Activated CD4-positive, alpha-beta T cell treated with anti-CD3 and anti-CD28 coated beads for 1 hour (primary cell): ENCODE results near the gene CRADD.
"Not testable (repeated sequence)": the region's sequence is repeated elsewhere in the genome, so short reads cannot be mapped to it uniquely, and the experiment has no call there.

Source experiments
- DNase-seq: peaks from one replicate; pipeline ENCODE4 v3.0.0-alpha.2; 2020

Gene CRADD

DNA sequence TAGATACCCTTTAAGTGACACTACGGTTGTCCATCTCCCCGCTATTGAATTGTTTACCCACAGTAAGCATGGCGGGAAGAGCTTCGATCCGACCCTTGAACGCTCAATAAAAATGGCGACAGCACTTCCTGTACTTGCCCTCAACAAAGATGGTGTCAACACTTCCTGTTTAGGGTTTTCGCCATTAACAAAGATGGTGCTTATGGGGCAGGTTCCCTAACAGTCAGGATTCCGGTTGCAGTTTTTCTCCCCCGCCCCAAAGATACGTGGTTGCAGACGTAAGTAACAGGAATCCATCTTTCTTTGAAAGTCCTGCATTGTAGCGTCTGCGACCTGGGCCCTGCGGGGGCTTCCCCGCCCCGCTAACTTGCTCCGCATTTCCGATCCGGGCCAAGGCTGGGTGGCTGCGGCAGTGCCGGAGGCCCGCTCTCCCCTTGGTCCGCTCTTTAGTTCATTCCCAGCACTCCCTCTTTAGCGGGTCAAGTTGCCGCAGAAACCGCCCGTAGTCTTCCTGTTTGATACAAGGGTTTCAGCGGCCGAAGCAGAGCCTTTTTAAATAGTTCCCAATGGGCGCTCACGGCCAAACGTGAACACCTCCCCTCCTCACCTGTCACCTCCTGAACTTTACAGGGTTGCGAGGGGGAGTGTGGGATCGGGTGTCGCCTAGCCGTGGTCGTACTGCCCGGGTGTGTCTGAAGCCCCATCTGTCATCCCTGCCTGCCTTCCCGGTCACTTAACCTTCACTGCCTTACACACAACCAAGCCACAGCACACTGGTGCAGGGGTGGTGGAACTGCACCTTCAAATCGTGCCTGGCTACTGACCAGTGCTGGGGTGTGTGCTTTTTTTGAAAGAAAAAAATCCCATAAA is at the start of gene CRADD:
Gene CRADD (plus strand): TSS at position 181 of the 870 bp plus-strand sequence.
- peak; percentile 80 for DNase-seq

GRCh38 chr12:93632383-93632782 is 44.8 kb upstream of the CRADD start:
- no peak for DNase-seq

DNA sequence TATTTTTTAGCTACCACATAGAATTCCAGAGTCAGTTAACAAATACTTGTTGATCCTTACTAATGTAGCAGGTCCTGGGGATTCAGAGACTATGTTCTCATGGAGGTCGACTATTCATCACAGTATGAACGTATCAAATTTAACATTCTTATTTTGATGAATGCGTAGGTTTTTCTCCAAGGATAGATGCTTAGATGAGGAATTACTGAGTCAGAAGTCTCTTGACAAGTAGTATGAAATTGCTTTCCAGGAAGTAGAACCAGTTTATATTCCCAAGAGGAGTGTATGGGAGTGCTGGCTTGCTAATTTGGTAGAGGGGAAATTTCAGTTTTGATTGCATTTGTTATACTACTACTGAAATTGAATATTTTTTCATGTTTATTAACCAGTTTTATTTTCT is 42.8 kb upstream of the CRADD start:
- no peak for DNase-seq

GRCh38 chr12:93636708-93637107 is 40.5 kb upstream of the CRADD start:
- DNase-seq, result no peak

- DNase-seq, result no peak
Observed at GRCh38 chr12:93638095-93638494, 39.1 kb upstream of the CRADD start.

DNA sequence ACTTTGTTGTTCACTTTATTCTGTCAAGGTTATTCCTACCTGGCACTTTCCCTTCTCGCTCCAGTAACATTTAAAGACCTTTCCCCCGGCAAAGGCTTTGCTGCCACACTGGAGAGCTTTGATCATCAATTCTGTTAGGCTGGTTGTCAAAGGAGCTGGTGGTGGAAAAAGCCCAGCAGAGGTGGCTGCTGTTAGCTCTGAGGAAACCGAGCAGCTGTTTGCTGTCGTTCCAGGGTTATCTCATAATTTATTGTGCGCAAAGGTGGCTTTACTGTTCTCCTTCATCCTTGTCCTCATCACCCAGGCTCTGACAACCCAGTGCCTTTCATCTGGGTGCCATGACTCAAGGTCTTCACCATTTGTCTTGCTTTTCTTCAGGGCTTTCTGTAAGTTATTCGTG is 38.2 kb upstream of the CRADD start:
- DNase-seq, result no peak

DNA sequence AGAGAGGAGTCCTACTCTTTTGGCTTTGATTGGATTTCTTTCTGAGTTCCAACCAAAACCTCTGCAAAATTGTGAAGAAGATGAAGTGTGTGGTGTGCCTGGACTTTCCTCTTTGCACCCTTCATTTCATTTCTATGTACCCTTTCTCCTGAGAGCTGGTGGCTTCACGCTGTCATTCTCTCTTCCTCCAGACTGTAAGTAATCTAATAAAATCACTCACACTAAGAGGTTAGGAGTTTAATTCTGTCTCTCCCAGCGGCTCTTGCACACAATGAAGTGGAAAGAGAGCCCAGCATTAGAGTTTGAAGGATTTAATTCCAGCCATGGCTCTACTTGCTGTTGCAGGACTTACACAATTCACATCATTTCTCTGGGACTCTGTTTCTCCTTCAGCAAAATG is 37.8 kb upstream of the CRADD start:
- no peak for DNase-seq

DNA sequence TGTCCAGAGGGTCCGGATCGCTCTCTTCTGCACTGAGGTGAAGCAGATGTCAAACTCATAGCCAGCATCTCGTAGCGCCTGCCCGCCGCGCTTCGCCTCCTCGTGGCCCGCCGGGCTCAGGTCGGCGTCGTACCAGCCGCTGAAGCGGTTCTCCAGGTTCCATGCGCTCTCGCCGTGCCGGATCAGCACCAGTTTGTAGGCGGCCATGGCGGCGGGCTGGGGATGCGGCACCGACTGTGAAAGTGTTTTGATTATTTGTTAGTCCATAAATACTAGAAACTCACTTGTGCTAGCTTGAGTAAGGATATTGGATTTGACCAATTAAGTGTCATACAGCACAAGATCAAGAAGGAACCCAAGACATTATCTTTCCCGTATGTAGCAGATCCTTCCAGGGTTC is 35.8 kb upstream of the CRADD start:
- DNase-seq, result not testable (repeated sequence)

DNA sequence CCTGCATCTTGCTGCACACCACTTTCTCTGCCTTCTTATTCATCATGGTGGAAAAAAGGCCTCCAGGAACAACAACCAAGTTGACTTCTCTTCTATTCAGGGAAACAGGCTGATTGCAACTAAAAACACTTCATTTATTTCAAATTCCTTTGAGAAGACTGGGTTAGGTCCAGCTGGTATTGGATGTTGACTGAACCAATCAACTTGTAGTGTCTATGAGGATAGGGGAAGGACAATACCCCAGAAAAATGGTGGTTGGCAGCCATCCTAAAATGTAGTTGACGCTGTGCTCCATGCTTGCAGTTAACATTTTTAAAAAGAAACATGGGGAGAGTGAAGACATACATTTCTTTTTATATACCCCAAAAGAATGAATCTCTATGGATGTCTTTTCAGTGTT is 34.4 kb upstream of the CRADD start:
- DNase-seq, result no peak

DNA sequence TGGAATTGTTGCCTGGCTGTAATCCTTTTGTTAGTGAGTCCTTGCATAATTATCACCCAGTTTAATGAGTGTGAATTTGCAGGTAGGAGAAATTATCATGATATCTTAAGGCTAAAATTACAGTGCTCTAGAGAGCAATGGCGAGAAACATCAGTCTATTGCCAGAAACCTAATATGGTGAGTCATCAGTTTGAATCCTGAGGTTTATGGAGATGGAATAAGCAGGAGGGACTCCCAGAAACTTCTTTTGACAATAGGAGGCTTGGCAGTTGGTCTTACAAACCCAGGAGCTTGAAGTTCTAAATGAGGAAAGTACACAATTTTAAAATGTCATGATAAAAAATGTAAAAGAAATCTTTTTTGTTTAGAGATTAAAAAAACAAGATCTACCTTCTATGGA is 31.5 kb upstream of the CRADD start:
- no peak for DNase-seq

DNA sequence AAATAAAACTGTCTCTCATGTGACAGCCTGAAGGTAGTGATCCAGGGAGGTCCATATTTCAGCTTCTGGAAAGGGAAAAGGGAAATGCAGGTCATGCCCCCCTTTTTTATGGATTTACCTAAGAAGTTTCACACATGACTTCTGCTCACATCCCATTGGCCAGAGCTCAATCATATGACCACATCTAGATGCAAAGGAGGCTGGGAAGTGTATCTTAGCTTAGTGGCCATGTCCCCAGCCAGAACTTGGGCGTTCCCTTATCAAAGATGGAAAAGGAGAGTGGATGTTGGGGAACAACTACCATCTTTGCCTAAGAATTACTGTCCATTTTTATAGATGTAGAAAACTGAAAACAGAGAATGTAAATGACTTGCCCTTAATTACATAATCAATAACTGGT is 26.5 kb upstream of the CRADD start:
- DNase-seq, result no peak

DNA sequence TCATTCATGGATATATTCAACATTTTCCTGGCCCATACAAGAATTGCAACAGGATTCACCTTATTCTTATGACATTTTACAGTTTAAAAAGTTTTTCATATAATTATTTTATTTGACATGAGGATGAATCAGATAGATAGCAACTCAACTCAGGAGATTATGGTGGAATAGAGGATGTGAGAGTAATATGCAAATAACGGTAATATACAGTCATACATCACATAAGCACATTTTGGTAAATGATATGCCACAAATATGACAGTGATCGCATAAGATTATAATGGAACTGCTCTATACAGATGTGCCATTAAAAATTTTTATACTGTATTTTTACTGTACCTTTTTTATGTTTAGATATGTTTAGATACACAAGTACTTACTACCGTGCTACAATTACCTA is 24.1 kb upstream of the CRADD start:
- DNase-seq, result no peak

- DNase-seq, result no peak
Observed at GRCh38 chr12:93653712-93654111, 23.5 kb upstream of the CRADD start.

DNA sequence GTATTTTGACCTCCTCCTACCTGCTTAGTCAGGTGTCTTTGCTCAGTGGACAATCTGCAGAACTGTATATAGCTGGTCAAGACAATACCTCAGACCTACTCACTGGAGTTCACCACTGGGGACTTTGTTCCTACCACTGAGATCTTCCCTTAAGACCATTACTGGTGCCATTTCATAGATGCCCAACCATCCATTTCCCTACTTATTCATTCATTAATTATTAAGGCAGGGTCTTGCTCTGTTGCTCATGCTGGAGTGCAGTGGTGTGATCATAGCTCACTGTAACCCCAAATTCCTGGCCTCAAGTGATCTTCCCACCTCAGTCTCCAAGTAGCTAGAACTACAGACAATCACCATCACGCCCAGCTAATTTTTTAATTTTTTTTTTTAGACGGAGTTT is 22.8 kb upstream of the CRADD start:
- DNase-seq, result no peak

GRCh38 chr12:93657071-93657470 is 20.1 kb upstream of the CRADD start:
- no peak for DNase-seq

DNA sequence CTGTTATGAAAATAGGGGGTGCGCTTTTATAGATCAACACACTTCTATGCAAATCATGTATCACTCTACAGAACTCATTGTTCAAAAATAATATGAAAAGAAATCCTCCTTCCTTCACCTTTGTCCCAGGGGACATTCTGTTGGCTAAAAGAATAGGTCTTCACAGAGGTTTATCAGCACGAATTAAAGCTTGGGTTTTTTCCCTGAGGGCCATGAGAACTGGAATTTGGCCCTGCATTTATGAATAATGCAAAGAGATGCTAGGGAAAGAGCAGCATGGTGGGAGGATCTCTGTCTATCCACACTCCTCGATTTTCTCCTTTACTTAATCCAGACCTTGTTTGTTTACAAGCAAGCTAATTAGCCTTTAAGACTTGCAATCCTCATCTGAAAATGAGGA is 16.2 kb upstream of the CRADD start:
- no peak for DNase-seq

GRCh38 chr12:93663006-93663728 is 14.0 kb upstream of the CRADD start:
- DNase-seq, result no peak

- DNase-seq, result no peak
Observed at GRCh38 chr12:93663729-93664084, 13.5 kb upstream of the CRADD start.

DNA sequence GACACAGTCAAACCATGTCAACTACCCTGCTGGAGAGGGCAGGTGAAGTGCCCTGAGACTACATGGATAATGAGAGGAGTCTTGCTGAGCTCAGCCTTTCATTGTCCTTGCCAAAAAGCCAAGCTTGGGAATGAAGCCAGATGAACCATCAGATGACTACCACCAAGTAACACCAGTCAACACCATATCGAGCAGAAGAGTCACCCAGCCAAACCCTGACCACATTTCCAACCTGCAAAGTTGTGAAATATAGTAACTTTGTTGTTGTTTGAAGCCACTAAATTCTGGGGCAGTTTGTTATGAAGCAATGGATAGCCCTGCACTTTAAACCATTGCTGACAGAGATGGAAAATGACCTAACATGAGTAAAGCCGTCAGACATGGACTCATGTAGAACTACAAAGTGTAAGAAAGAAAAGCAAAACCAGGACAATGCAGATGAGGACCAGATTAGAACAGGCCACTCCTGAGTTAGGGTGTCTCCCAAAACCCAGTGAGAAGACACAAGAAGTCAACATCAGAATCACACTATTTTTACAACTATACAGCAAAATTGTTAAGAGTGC is 12.5 kb upstream of the CRADD start:
- no peak for DNase-seq

DNA sequence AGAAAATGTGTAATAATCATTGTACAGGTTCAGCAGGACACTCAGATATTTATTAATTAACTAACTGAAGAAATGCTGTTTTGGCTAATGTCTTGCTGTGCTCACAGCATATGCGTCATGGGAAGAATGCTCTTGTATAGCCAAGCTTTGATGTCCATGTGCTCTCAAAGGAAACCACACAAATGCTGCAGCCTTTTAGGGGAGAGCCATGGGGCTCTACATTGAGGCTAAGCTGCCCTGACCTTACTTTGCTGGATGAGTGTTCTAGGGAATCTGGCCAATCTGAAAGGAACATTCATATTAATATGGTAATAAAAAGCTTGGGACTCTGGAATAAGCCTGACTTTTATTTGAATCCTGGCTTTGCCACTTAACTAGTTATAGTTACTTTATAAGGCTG is 9.5 kb upstream of the CRADD start:
- DNase-seq, result no peak

- DNase-seq, result no peak
Observed at GRCh38 chr12:93668919-93669418, 8.2 kb upstream of the CRADD start.

DNA sequence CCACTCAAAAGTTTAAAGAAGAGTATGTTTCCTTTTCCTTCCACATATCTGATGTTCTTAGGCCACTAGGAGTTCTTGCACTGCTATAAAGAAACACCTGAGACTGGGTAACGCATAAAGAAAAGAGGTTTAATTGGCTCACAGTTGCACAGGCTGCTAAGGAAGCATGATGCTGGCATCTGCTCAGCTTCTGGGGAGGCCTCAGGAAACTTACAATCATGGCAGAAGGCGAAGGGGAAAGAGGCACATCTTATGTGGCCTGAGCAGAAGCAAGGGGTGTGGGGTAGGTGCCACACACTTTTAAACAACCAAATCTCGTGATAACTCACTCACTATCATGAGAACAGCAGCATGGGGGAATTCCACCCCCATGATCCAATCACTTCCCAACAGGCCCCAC is 7.7 kb upstream of the CRADD start:
- no peak for DNase-seq

DNA sequence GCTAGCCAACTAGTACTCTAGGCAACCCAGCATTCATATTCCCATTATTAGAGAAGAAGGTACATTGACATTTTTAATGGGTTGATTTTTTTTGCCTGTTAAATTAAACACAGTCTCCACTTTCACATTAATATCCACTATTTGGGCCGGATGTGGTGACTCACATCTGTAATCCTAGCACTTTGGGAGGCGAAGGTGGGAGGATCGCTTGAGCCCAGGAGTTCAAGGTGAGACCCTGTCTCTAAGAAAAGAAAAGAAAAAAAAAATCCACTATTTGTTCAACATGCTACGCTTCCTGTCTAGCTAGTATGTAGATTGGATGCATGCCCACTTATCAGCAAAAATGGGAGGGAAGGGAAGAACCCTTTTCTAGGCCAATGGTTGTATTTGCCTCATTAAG is 7.1 kb upstream of the CRADD start:
- no peak for DNase-seq

DNA sequence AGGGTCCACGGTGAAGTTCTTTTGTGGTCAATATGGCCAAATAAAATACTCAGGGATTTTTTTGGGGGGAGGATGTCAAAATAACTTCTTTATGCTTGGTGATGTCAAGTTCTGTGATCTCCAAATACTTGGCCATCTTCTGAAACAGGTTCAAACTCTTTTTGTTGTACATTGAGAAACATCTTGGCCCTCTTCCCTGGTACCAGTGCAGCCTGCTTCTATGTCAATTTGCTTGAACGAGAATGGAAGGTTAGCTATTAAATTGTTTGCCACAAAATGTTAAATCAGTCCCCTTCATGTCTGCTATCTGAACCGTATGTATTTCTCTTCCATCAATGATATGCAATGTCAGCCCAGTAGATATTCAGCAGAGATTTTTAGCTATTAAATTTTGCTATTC is 6.1 kb upstream of the CRADD start:
- DNase-seq, result no peak
